ENCODE results near the gene ATXN10.

ATXN10 gene

DNA sequence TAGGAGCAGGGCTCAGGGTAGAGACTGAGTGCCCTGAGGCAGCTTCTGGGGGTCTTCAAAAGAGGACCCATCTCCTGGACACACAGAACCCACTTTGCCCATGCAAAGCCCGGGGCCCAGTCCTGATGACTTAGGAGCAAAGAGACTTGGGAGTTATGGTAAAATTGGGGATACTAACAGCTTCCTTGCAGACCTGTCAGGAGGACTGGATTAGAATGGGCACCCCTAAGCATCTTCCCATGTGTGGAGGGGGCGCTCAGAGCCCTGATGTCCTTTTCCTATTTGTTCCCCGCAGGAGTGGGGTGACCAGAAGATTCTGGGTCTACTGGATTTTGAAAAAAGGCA lies 205.4 kb downstream of the ATXN10 start:
- peaks cover 39% of the 10 kb centered on the region for H3K27me3 ChIP-seq (ENCODE audit: insufficient read depth, low read depth, severe bottlenecking)
- no peak for DNase-seq

DNA sequence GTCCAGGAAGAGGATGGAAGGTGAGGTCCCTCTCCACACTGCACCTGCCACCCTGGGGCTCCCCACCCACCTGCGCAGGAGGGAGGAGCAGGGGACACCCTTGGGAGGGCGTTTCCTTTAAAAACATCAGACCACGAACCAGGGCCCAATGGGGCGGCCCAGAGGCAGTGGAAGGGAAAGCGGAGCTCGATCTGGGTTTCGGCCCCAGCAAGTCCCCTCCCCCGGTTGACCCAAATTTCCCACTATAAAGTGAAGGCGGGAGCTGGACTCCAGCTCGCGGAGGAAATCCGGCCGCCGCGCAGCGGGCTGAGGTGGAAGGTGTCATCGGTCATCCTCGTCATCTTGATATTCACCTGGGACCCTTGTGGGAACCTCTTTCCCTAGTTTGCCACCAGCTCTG lies 206.0 kb downstream of the ATXN10 start:
- peaks cover 46% of the 10 kb centered on the region for H3K27me3 ChIP-seq (ENCODE audit: insufficient read depth, low read depth, severe bottlenecking)
- H3K27ac ChIP-seq, result no peak overlapping the region
- DNase-seq, result no peak
- no peaks in the 10 kb centered on the region for H3K9me3 ChIP-seq (ENCODE audit: severe bottlenecking)
- TF ChIP-seq, protein P1, sequence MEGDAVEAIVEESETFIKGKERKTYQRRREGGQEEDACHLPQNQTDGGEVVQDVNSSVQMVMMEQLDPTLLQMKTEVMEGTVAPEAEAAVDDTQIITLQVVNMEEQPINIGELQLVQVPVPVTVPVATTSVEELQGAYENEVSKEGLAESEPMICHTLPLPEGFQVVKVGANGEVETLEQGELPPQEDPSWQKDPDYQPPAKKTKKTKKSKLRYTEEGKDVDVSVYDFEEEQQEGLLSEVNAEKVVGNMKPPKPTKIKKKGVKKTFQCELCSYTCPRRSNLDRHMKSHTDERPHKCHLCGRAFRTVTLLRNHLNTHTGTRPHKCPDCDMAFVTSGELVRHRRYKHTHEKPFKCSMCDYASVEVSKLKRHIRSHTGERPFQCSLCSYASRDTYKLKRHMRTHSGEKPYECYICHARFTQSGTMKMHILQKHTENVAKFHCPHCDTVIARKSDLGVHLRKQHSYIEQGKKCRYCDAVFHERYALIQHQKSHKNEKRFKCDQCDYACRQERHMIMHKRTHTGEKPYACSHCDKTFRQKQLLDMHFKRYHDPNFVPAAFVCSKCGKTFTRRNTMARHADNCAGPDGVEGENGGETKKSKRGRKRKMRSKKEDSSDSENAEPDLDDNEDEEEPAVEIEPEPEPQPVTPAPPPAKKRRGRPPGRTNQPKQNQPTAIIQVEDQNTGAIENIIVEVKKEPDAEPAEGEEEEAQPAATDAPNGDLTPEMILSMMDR (IDR thresholded peaks at IDR 0.05; ENCODE audit: low read depth, low read length), result no peak
- no peak overlapping the region for H3K4me3 ChIP-seq (ENCODE audit: low read depth, low read length)
- H3K36me3 ChIP-seq, result no peaks in the 10 kb centered on the region

More for the DNA sequence above, 205.4 kb downstream of the ATXN10 start:
- Histone ChIP-seq H3K9me3 (ENCODE audit: severe bottlenecking) (no peaks in the 10 kb centered on the region), H3K36me3 (no peaks in the 10 kb centered on the region), H3K27ac (no peak overlapping the region), H3K4me3 (ENCODE audit: low read depth, low read length) (no peak overlapping the region)
- TF ChIP-seq, protein P1 (IDR thresholded peaks at IDR 0.05; ENCODE audit: low read depth, low read length), result no peak

DNA sequence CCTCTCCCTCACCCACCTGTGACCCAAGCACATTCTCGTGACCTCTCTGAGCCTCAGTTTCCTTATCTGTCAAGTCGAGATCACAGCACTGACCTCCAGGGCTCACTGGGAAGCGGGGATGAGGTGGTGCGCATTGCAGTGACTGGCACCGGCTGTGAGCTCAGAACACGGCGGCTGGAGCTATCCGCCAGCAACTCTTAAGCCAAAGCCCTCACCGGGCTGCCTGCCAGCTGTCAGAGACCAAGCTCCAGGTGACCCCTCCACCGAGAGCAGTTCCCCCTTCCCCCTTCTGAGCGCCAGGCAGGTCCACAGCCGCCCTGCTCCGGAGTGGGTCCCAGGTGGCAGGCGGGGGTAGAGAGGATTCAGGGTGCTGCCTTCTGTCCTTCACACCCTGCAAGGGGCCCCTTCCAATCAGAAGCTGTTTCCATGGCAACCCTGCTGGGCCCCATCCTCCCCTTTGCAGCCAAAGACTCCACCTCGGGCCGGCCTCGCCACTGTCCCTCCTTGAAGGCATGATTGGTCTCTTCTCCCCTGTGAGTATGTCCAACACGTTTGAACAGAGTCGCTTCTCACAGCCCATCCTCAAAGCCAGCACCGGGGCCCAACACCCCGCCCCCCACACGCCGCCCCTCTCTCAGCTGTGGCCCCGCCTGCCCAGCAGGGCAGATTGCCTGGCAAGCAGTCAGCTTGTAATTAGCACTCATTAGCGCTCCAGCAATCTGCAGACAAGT lies 206.6 kb downstream of the ATXN10 start:
- no peaks in the 10 kb centered on the region for H3K9me3 ChIP-seq (ENCODE audit: severe bottlenecking)
- no peak overlapping the region for H3K4me3 ChIP-seq (ENCODE audit: low read depth, low read length)
- H3K27me3 ChIP-seq (ENCODE audit: insufficient read depth, low read depth, severe bottlenecking), result peaks cover 51% of the 10 kb centered on the region
- no peak overlapping the region for H3K27ac ChIP-seq
- no peaks in the 10 kb centered on the region for H3K36me3 ChIP-seq
- DNase-seq, result peak; percentile 60
- TF ChIP-seq, protein P1 (IDR thresholded peaks at IDR 0.05; ENCODE audit: low read depth, low read length), result no peak

DNA sequence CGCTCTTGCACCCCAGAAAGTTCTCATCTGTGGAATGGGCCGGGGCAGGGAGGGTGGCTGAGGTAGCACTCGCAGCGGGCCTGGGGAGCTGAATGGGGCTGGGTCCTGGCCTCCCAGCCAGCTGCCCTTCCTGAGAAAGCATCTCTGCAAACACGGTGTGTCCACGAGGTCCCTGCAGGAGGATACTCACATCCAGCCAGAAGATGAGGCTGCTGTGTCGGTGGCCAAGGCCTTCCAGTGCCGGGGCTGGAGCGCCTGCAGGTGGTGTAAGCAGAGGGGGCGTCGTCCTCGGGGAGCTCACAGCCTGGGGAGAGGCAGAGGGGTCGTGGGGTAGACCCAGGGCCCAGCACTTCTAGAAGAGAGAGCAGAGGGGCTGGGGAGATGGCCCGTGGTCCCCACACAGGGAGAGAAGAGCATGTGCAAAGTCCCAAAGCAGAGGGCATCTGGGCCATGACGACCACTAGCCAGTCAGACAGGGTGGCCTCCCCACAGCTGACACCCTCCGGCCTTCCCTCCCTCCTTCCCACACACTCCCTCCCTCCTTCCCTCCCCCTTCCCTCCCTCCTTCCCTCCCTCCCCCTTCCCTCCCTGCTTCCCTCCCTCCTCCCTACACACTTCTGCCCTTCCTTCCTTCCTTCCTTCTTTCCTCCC lies 207.4 kb downstream of the ATXN10 start:
- H3K27me3 ChIP-seq (ENCODE audit: insufficient read depth, low read depth, severe bottlenecking), result peaks cover 59% of the 10 kb centered on the region
- no peaks in the 10 kb centered on the region for H3K9me3 ChIP-seq (ENCODE audit: severe bottlenecking)
- TF ChIP-seq, protein P1 (IDR thresholded peaks at IDR 0.05; ENCODE audit: low read depth, low read length), result no peak
- H3K4me3 ChIP-seq (ENCODE audit: low read depth, low read length), result no peak overlapping the region
- H3K36me3 ChIP-seq, result no peaks in the 10 kb centered on the region
- no peak for DNase-seq
- H3K27ac ChIP-seq, result no peak overlapping the region

DNA sequence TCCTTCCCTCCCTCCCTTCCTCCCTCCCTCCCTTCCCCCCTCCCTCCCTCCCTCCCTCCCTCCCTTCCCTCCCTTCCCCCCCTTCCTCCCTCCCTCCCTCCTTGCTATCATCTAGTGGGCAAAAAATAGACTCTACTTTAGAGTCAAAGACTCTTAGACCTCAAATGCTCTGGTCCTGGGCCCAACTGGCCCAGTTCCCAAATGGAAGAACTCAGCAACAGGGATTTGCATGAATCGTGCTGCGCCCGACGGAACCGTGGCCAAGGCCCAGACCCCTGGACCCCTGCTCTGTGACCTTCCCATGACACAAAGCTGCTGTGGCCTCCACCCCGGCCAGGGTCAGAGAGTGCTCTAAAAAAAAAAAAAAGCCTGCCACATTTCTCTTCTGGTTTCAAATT lies 207.9 kb downstream of the ATXN10 start:
- Histone ChIP-seq H3K9me3 (ENCODE audit: severe bottlenecking) (no peaks in the 10 kb centered on the region), H3K4me3 (ENCODE audit: low read depth, low read length) (no peak overlapping the region), H3K27ac (no peak overlapping the region), H3K36me3 (no peaks in the 10 kb centered on the region), H3K27me3 (ENCODE audit: insufficient read depth, low read depth, severe bottlenecking) (peaks cover 65% of the 10 kb centered on the region)
- TF ChIP-seq, protein P1 (IDR thresholded peaks at IDR 0.05; ENCODE audit: low read depth, low read length), result no peak
- DNase-seq, result no peak
